HepG2 (cell line): ENCODE measurements around the gene SGMS1. TPM values are rescaled to one million over a fixed set of nuclear protein-coding genes. Genes with fewer than 3 reads are reported as not detected.

ENCODE experiments used
- ATAC-seq: fragments of 200-7000 bp; cut with Tn5 transposase; 3 replicates; pipeline ENCODE4 v1.9.1; 2020; ENCODE audit warnings: mild to moderate bottlenecking, moderate library complexity
- BruUV-seq: library from RNA; stranded (reverse); fragments of 400-500 nt; replicated peaks from 2 replicates; lab custom pipeline; 2021; lab: Mats Ljungman, UMichigan
- CTCF ChIA-PET: fragments of 300-600 bp; formaldehyde crosslinking; extraction: SDS; loops from one replicate; lab custom pipeline; 2021; ENCODE audit warnings: low total read pairs, inconsistent platforms, low intra/inter-chr PET ratio; lab: Yijun Ruan, JAX
- POLR2A ChIA-PET: fragments of 350-600 bp; sonication (Branson Sonifier 250); formaldehyde crosslinking; loops from one replicate; lab custom pipeline; 2020; ENCODE audit warnings: antibody characterized with exemption, inconsistent platforms; lab: Yijun Ruan, JAX
- DNase-seq: peaks from one replicate; pipeline ENCODE4 v3.0.0-alpha.2; 2015; ENCODE audit warnings: low spot score
- FAIRE-seq: peaks from 3 replicates; lab custom pipeline; 2011; peaks lifted over from hg19 to GRCh38; lab: Jason Lieb, UNC
- H2AFZ ChIP-seq: one replicate; pipeline ENCODE4 v1.6.1; 2011; ENCODE audit warnings: low read length, inconsistent platforms
- H3K27ac ChIP-seq: fragments of 300-600 bp; 3 replicates; pipeline ENCODE4 v1.8.0; 2011; ENCODE audit warnings: mixed run types, mild to moderate bottlenecking, mixed read lengths, low read length, inconsistent platforms; ENCODE audit not compliant: insufficient read depth; ENCODE audit errors: extremely low read length
- H3K27me3 ChIP-seq, 2 experiments: fragments of 200-600 bp in 1 of 2; 2 replicates in 1 of 2; 3 replicates in 1 of 2; pipeline versions ENCODE4 v1.6.0 to v1.8.0; 2011; ENCODE audit warnings: low read length in 2 of 2, mild to moderate bottlenecking in 2 of 2, moderate library complexity in 2 of 2, inconsistent platforms in 1 of 2; ENCODE audit not compliant: insufficient read depth in 2 of 2, control insufficient read depth in 1 of 2
- H3K36me3 ChIP-seq, 2 experiments: fragments of 200-600 bp in 1 of 2; replicated peaks in 1 of 2; 2 replicates in 1 of 2; 3 replicates in 1 of 2; pipeline versions ENCODE4 v1.5.1 to v1.8.0; 2011; ENCODE audit warnings: low read length in 2 of 2, inconsistent platforms in 1 of 2; ENCODE audit not compliant: insufficient read depth in 2 of 2, control insufficient read depth in 1 of 2
- H3K4me1 ChIP-seq: 2 replicates; pipeline ENCODE4 v1.5.1; 2012; ENCODE audit warnings: low read length, inconsistent platforms; ENCODE audit not compliant: insufficient read depth
- H3K4me2 ChIP-seq: 2 replicates; pipeline ENCODE4 v1.6.0; 2011; ENCODE audit warnings: low read depth, low read length, inconsistent platforms
- H3K4me3 ChIP-seq, 3 experiments: fragments of 200-600 bp in 1 of 3; sonication (generic), shearing (Covaris generic) in 1 of 3; replicated peaks in 1 of 3; 2 replicates each; pipeline ENCODE4 v1.5.1; 2011 to 2016; ENCODE audit warnings: low read length in 3 of 3, inconsistent platforms in 2 of 3, low read depth in 2 of 3, mild to moderate bottlenecking in 2 of 3, control low read depth in 1 of 3, mixed read lengths in 1 of 3; ENCODE audit not compliant: insufficient read depth in 1 of 3
- H3K79me2 ChIP-seq: one replicate; pipeline ENCODE4 v1.6.1; 2011; ENCODE audit warnings: low read length, inconsistent platforms; ENCODE audit not compliant: insufficient read depth
- H3K9ac ChIP-seq: 2 replicates; pipeline ENCODE4 v1.6.0; 2011; ENCODE audit warnings: mild to moderate bottlenecking, low read depth, low read length, inconsistent platforms; ENCODE audit not compliant: insufficient read depth
- H3K9me3 ChIP-seq: 2 replicates; pipeline ENCODE4 v1.5.1; 2012; ENCODE audit warnings: mild to moderate bottlenecking, low read length
- H4K20me1 ChIP-seq: 2 replicates; pipeline ENCODE4 v1.6.0; 2011; ENCODE audit warnings: inconsistent platforms, mild to moderate bottlenecking, low read length, moderate library complexity; ENCODE audit not compliant: insufficient read depth
- HNRNPL ChIP-seq: fragments of 200-400 bp; formaldehyde crosslinking; IDR thresholded peaks from 2 replicates; pipeline ENCODE4 v1.6.1; 2017; ENCODE audit warnings: mild to moderate bottlenecking, low read depth, low read length
- HOXA9 ChIP-seq: sonication (generic); formaldehyde crosslinking; IDR thresholded peaks from 2 replicates; pipeline ENCODE4 v1.8.1; 2022; ENCODE audit warnings: missing genetic modification reagents, mild to moderate bottlenecking, moderate library complexity, borderline replicate concordance
- MAFK ChIP-seq, 2 experiments: IDR thresholded peaks in 1 of 2; conservative IDR thresholded peaks in 1 of 2; 2 replicates each; pipeline ENCODE4 v1.6.1; 2011; ENCODE audit warnings: improper control_type of control experiment in 2 of 2, low read length in 2 of 2
- SCMH1 ChIP-seq: sonication (generic); formaldehyde crosslinking; IDR thresholded peaks from 2 replicates; pipeline ENCODE4 v1.9.0; 2021; ENCODE audit warnings: missing genetic modification reagents, mild to moderate bottlenecking, borderline replicate concordance
- SRSF1 ChIP-seq: fragments of 200-400 bp; formaldehyde crosslinking; optimal IDR thresholded peaks from 2 replicates; pipeline ENCODE3; 2017; ENCODE audit warnings: mild to moderate bottlenecking, low read depth, low read length, moderate library complexity
- SRSF4 ChIP-seq: fragments of 200-400 bp; formaldehyde crosslinking; IDR thresholded peaks from one replicate; pipeline ENCODE4 v1.6.1; 2018; ENCODE audit warnings: mild to moderate bottlenecking, low read depth, low read length, moderate library complexity; ENCODE audit not compliant: poor library complexity, severe bottlenecking
- TOE1 ChIP-seq: sonication (generic); formaldehyde crosslinking; IDR thresholded peaks from 2 replicates; pipeline ENCODE4 v1.4.0; 2020; ENCODE audit warnings: mild to moderate bottlenecking, missing genetic modification reagents
- ZNF598 ChIP-seq: sonication (generic); formaldehyde crosslinking; IDR thresholded peaks from 2 replicates; pipeline ENCODE4 v1.5.1; 2020; ENCODE audit warnings: mild to moderate bottlenecking, missing genetic modification reagents, borderline replicate concordance
- WGBS: methylation state at CpG from one replicate; pipeline ENCODE4 v1.1.6; 2017; ENCODE audit warnings: low lambda C conversion rate; 5-methylcytosine and 5-hydroxymethylcytosine counted together
- in situ Hi-C: cut with HindIII; loops from 2 replicates; pipeline ENCODE4 v1.10.0; 2017; ENCODE audit warnings: low pct_unique_long_range_greater_than_20kb; ENCODE audit not compliant: extremely low pct_ligation_motif_present
- intact Hi-C: fragments of 100-400 bp; cut with micrococcal nuclease; formaldehyde crosslinking; loops from one replicate; pipeline ENCODE4 v1.10.0; 2022; ENCODE audit not compliant: unreplicated experiment
- polyA plus RNA-seq, 8 experiments: library from polyadenylated mRNA; depleted of rRNA in 3 of 8; stranded (reverse) in 7 of 8; unstranded in 1 of 8; fragments of >200 nt; fragmentation: Illumina TruSeq in 4 of 8; extraction: Trizol in 4 of 8; gene quantifications; 2 replicates each; pipeline versions ENCODE4 v1.2.1 to v1.2.3, GENCODE V29; 2011 to 2016; ENCODE audit warnings: low read depth in 4 of 8, missing spikeins in 1 of 8, mixed read lengths in 1 of 8; ENCODE audit not compliant: insufficient read depth in 1 of 8
- total RNA-seq, 5 experiments: library from RNA; depleted of rRNA; stranded (reverse); fragments of >200 nt; fragmentation: Illumina TruSeq; extraction: Trizol; gene quantifications; 2 replicates each; pipeline ENCODE4 v1.2.3, GENCODE V29; 2016; ENCODE audit warnings: low read depth in 1 of 5
- TF ChIP-seq, protein P1 (sequence below): sonication (generic); formaldehyde crosslinking; IDR thresholded peaks from 2 replicates; pipeline ENCODE4 v1.9.0; 2022; ENCODE audit warnings: low read depth, missing genetic modification reagents
- TF ChIP-seq, protein P2 (sequence below): sonication (generic); formaldehyde crosslinking; IDR thresholded peaks from 2 replicates; pipeline ENCODE4 v1.4.0; 2020; ENCODE audit warnings: mild to moderate bottlenecking, missing genetic modification reagents

The SGMS1 gene
- total and polyA plus RNA-seq, 2 of the 13 experiments (the other 11 are each of a cell fraction or from before 2014, with no cell fraction given), result 6.5 to 15.1 TPM

DNA sequence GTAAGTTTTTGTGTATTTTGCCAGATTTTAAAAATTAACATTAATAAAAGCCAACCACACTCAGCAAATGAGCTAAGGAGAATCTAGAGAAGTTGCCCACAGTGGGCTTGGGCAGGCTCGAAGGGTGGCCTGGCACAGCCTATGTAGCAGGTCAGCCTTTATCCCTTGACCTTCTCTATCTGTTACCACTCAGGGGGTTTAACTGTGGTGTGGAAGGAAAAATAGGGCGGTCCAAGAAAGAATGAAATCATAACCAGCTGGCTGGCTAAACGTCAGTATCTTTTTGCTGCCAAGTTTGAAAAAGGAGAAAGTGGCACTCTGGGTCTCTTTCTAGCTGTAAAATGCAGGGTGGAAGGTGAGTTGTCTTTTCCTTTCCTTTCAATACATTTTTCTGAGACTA lies 242.1 kb downstream of the SGMS1 start (continued):
- TF ChIP-seq, protein P1, sequence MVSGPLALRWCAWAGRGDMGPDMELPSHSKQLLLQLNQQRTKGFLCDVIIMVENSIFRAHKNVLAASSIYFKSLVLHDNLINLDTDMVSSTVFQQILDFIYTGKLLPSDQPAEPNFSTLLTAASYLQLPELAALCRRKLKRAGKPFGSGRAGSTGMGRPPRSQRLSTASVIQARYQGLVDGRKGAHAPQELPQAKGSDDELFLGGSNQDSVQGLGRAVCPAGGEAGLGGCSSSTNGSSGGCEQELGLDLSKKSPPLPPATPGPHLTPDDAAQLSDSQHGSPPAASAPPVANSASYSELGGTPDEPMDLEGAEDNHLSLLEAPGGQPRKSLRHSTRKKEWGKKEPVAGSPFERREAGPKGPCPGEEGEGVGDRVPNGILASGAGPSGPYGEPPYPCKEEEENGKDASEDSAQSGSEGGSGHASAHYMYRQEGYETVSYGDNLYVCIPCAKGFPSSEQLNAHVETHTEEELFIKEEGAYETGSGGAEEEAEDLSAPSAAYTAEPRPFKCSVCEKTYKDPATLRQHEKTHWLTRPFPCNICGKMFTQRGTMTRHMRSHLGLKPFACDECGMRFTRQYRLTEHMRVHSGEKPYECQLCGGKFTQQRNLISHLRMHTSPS (CRISPR knock-in tag), result no peak
- no peak for TF ChIP-seq TOE1
- TF ChIP-seq HOXA9 (CRISPR knock-in tag), result no peak
- TF ChIP-seq SCMH1 (CRISPR knock-in tag), result no peak
- no peak for TF ChIP-seq ZNF598 (CRISPR knock-in tag)
- TF ChIP-seq, protein P2, sequence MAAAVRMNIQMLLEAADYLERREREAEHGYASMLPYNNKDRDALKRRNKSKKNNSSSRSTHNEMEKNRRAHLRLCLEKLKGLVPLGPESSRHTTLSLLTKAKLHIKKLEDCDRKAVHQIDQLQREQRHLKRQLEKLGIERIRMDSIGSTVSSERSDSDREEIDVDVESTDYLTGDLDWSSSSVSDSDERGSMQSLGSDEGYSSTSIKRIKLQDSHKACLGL (CRISPR knock-in tag), result no peak

DNA sequence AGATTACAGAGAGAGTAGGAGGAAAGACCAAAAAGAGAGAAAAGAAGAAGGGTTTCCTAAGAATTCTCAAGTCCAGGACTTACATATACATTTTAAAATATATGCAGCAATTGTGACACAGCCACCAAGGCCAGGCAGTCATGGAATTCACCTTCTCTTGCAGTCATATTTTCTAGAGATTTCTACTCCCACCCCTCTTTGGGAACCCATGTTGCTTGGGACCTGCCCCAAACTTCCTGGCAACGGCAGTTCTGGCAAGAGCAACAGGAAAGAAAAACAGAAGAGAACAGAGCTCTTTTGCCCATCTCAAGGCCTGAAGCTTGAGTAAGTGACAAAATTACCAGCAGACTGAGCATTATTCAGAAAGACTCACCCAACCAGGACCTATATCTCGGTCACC lies 244.1 kb downstream of the SGMS1 start:
- Histone ChIP-seq H3K4me2 (no peak overlapping the region), H3K9me3 (no peaks in the 10 kb centered on the region), H3K27ac (no peak overlapping the region), H3K4me1 (no peaks in the 10 kb centered on the region), H2AFZ (no peak overlapping the region), H3K9ac (no peak overlapping the region), H3K4me3 (no peak overlapping the region), H3K36me3 (no peaks in the 10 kb centered on the region), H3K27me3 (no peaks in the 10 kb centered on the region), H3K79me2 (no peaks in the 10 kb centered on the region), H4K20me1 (no peaks in the 10 kb centered on the region)
- POLR2A ChIA-PET, result no interaction called here
- BruUV-seq, result no TSS peak
- ATAC-seq, result no peak
- intact Hi-C loops, result no loop called here
- 91% methylated on average over 2 of the region's 2 CpGs for WGBS
- DNase-seq, result no peak
- CTCF ChIA-PET, result no interaction called here
- TF ChIP-seq SRSF4 (no peak), MAFK (conservative IDR thresholded peaks at IDR 0.05 in 1 of 2, IDR thresholded peaks at IDR 0.05 in 1 of 2; ENCODE audit: low read length in 2 of 2) (no peak), SRSF1 (no peak), HNRNPL (no peak)
- in situ Hi-C loops, result no loop called here
- FAIRE-seq, result no peak
